ENCODE measurements around the gene CHMP2A.
"Not testable (repeated sequence)": the region's sequence is repeated elsewhere in the genome, so short reads cannot be mapped to it uniquely, and the experiment has no call there.

- TF ChIP-seq EZH2 (IDR thresholded peaks at IDR 0.05; ENCODE audit: low read depth, unreplicated experiment); POLR2AphosphoS5 (IDR thresholded peaks at IDR 0.05; ENCODE audit: low read depth); EZH2phosphoT487 (IDR thresholded peaks at IDR 0.05; ENCODE audit: unreplicated experiment): not testable (repeated sequence)
- TF ChIP-seq, protein P1, sequence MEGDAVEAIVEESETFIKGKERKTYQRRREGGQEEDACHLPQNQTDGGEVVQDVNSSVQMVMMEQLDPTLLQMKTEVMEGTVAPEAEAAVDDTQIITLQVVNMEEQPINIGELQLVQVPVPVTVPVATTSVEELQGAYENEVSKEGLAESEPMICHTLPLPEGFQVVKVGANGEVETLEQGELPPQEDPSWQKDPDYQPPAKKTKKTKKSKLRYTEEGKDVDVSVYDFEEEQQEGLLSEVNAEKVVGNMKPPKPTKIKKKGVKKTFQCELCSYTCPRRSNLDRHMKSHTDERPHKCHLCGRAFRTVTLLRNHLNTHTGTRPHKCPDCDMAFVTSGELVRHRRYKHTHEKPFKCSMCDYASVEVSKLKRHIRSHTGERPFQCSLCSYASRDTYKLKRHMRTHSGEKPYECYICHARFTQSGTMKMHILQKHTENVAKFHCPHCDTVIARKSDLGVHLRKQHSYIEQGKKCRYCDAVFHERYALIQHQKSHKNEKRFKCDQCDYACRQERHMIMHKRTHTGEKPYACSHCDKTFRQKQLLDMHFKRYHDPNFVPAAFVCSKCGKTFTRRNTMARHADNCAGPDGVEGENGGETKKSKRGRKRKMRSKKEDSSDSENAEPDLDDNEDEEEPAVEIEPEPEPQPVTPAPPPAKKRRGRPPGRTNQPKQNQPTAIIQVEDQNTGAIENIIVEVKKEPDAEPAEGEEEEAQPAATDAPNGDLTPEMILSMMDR (conservative IDR thresholded peaks at IDR 0.05; ENCODE audit: low read depth in 2 of 2), result not testable (repeated sequence)
Observed at GRCh38 chr19:58539169-58539559, 15.7 kb downstream of the CHMP2A start.

Data from GM23338 (cell line).